Stromal cell of bone marrow (primary cell): ENCODE data around the gene ERI3.

Source experiments
- DNase-seq: peaks from one replicate; pipeline ENCODE4 v3.0.0-alpha.2; 2012; ENCODE audit warnings: low read depth

ERI3 gene

GRCh38 chr1:44348061-44348485 is 7.0 kb downstream of the ERI3 start:
- DNase-seq = no peak

- peak; percentile 81 for DNase-seq
Observed at GRCh38 chr1:44347280-44347679, 7.8 kb downstream of the ERI3 start.

- DNase-seq = no peak
Observed at GRCh38 chr1:44346878-44347277, 8.2 kb downstream of the ERI3 start.

GRCh38 chr1:44346184-44346583 is 8.9 kb downstream of the ERI3 start:
- no peak for DNase-seq

GRCh38 chr1:44345187-44345775 is 9.8 kb downstream of the ERI3 start:
- no peak for DNase-seq

- DNase-seq = no peak
Observed at GRCh38 chr1:44339731-44340130, 15.3 kb downstream of the ERI3 start.

GRCh38 chr1:44338136-44338535 is 16.9 kb downstream of the ERI3 start:
- no peak for DNase-seq

GRCh38 chr1:44336668-44337067 is 18.4 kb downstream of the ERI3 start:
- no peak for DNase-seq

GRCh38 chr1:44334968-44335367 is 20.1 kb downstream of the ERI3 start:
- DNase-seq = no peak

- DNase-seq = no peak
Observed at GRCh38 chr1:44333376-44333775, 21.7 kb downstream of the ERI3 start.

- DNase-seq = no peak
Observed at GRCh38 chr1:44332505-44332904, 22.6 kb downstream of the ERI3 start.

GRCh38 chr1:44330935-44331334 is 24.1 kb downstream of the ERI3 start:
- no peak for DNase-seq

GRCh38 chr1:44328671-44329416 is 26.2 kb downstream of the ERI3 start:
- DNase-seq = no peak

GRCh38 chr1:44327679-44328491 is 27.2 kb downstream of the ERI3 start:
- DNase-seq = peak; percentile 99

- DNase-seq = no peak
Observed at GRCh38 chr1:44326821-44327465, 28.1 kb downstream of the ERI3 start.

GRCh38 chr1:44326024-44326701 is 28.9 kb downstream of the ERI3 start:
- peak; percentile 3 for DNase-seq

GRCh38 chr1:44323947-44324346 is 31.1 kb downstream of the ERI3 start:
- no peak for DNase-seq

GRCh38 chr1:44322367-44322766 is 32.7 kb downstream of the ERI3 start:
- DNase-seq = no peak

- DNase-seq = no peak
Observed at GRCh38 chr1:44321466-44321865, 33.6 kb downstream of the ERI3 start.

- peak; percentile 13 for DNase-seq
Observed at GRCh38 chr1:44318097-44319088, 36.7 kb downstream of the ERI3 start.
